Esophagus squamous epithelium (tissue), 4 donors: Measurements from ENCODE around the gene RFWD3.

Source experiments
- CTCF ChIP-seq, 6 experiments: fragments of 450-650 bp in 4 of 6; fragments of 200-600 bp in 2 of 6; sonication (generic) in 2 of 6; IDR thresholded peaks; one replicate each; pipeline ENCODE4 v1.5.1; 2016 to 2019; ENCODE audit warnings: antibody characterized with exemption in 6 of 6, mild to moderate bottlenecking in 4 of 6, moderate library complexity in 4 of 6
- POLR2A ChIP-seq, 4 donors: fragments of 450-650 bp; IDR thresholded peaks; one replicate each; pipeline ENCODE4 v1.6.1; 2017; ENCODE audit warnings: antibody characterized with exemption in 4 of 4, mild to moderate bottlenecking in 4 of 4, moderate library complexity in 3 of 4

GRCh38 chr16:74608944-74609343 lies 57.7 kb downstream of the RFWD3 start:
- TF ChIP-seq CTCF (IDR thresholded peaks at IDR 0.05) (no peak), POLR2A (IDR thresholded peaks at IDR 0.05) (no peak)
